GM19099 (cell line): Measurements from ENCODE around the gene CYB5B.

ENCODE experiments used
- POLR2A ChIP-seq: IDR thresholded peaks from 3 replicates; pipeline ENCODE4 v1.6.1; 2011; ENCODE audit warnings: low read depth; ENCODE audit not compliant: insufficient read length; ENCODE audit errors: extremely low read depth

Gene CYB5B

GRCh38 chr16:69465881-69466280 is 41.5 kb downstream of the CYB5B start:
- TF ChIP-seq POLR2A = no peak

DNA sequence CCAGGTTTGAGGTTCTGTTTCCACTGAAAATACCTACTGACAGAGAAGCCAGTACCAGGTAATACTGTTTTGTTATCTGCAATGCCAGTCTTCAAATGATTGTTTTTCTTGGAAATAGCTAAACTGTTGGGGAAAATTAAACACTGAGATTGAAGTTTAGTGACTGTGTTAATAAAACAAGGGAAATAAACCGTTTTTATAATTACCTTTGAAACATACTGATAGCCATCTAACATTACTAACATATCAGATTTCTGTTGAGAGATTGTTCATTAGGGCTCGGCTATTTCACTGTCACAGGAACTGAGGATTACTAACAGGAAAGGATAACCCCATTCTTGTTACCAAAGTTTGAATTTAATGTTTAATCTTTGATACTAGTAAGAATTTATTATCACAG is 42.1 kb downstream of the CYB5B start:
- no peak for TF ChIP-seq POLR2A

DNA sequence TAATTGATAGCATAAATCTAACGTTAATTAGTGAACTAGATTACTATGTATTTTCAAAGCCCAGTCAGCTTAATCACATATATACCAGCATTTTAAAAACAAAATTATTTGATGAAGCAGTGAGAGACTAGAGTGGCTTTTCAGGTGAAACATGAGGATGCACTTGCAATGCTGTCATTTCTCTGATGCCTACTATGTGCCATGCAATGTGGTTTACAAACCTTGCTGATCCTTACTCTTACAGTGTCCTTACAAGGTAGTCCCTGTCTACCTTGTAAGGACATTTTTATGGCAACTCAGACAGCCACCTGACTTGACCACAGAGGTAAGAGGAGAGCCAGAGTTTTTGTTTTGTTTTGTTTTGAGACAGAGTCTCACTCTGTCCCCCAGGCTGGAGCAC is 42.7 kb downstream of the CYB5B start:
- TF ChIP-seq POLR2A = no peak

GRCh38 chr16:69467531-69468204 is 43.2 kb downstream of the CYB5B start:
- no peak for TF ChIP-seq POLR2A

DNA sequence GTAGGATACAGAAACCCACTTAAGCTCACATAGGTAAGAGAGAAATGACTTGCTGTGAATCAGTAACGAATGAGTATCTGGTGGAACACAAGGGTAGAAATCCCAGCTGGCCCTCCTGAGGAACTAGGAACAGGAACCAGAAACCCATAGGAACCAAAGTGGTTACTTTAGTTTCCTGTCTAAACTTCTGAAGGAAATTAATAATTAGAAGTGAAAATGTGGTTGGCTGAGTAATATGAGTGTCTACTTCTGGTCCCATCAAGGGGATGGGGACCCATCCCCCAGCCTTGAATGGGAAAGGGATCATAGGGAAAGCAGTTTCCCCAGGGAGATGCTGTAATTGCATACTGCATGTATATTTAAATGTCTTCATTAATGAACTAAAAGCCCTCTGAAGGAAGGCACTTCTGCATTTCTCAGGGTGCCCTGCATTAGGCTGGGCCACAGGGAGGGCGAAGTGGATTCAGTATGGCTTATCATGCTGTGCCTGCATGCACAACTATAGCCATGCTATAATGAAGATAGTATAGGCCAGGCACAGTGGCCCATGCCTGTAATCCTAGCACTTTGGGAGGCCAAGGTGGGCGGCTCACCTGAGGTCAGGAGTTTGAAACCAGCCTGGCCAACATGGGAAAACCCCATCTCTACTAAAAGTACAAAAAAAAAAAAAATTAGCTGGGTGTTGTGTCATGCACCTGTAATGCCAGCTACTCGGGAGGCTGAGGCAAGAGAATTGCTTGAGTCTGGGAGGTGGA is 45.6 kb downstream of the CYB5B start:
- TF ChIP-seq POLR2A = no peak

DNA sequence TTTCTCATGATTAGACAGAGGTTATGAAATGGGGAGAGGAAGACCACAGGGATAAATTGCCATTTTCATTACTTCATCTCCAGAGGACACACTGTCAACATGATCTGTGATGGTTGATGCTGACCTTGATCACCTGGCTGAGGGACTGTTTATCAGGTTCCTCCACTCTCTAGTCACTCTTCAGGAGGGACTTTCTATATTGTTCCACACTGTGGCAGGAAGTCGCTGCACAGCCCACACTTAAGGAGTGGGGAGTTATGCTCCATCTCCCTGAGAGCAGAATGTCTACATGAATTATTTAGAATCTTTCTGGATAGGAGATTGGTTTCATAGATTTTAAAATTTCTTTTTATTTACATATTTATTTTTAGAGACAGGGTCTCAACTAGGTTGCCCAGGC is 46.7 kb downstream of the CYB5B start:
- TF ChIP-seq POLR2A = no peak

DNA sequence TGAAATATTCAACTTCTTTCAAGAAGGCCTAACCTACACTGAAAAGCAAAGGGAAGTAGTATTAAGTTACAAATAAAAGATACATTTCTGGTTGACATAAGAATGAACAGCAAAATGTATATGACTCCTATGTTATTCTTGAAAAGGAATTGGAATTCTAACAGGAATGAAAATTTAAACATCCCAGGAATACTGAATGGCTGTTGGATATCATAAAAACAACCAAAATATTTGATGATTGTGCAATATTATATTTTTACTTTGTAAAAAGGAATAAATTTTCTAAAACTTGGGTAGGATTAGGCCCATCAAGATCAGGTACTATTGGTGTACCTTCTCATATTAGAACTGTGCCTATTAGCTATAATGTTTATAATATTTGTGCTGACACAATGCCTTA is 50.0 kb downstream of the CYB5B start:
- TF ChIP-seq POLR2A = no peak

GRCh38 chr16:69476920-69477443 is 52.6 kb downstream of the CYB5B start:
- no peak for TF ChIP-seq POLR2A

DNA sequence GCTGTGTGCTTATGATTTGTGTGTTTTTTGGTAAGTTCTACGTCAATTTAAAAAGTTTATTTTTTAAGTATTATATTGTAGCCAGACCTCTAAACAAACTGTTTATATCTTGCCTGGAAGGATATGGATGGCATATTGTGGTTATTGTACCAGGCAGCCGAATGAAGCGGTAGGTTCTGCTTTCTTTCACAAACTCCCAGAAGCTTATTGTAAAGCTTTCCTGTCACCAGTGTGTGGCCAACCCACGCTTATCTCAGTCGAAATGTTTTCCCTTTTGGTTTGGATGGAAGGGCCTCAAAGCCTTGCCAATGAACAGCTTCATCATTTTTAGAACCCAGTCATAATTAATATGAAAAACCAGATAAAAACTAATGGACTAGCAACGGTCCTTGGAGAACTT is 53.1 kb downstream of the CYB5B start:
- no peak for TF ChIP-seq POLR2A

DNA sequence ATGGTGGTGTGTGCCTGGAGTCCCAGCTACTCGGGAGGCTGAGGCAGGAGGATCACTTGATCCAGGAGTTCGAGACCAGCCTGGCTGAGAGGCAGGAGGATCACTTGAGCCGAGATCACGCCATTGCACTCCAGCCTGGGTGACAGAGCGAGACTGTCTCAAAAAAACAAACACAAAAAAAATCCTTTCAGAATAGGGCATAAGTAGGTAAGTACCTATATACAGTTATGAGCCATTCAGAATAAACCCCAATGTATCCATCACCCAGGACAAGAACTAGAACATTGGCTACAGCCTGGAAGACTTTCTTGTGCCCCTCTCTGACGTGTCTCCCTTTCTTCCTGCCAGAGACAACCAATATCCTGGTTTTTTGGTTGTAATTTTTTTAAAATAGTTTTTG is 54.3 kb downstream of the CYB5B start:
- no peak for TF ChIP-seq POLR2A

- no peak for TF ChIP-seq POLR2A
These were observed 55.4 kb downstream of the CYB5B start for GRCh38 chr16:69479775-69480174.

- TF ChIP-seq POLR2A = no peak
These were observed 57.5 kb downstream of the CYB5B start for GRCh38 chr16:69481901-69482341.

DNA sequence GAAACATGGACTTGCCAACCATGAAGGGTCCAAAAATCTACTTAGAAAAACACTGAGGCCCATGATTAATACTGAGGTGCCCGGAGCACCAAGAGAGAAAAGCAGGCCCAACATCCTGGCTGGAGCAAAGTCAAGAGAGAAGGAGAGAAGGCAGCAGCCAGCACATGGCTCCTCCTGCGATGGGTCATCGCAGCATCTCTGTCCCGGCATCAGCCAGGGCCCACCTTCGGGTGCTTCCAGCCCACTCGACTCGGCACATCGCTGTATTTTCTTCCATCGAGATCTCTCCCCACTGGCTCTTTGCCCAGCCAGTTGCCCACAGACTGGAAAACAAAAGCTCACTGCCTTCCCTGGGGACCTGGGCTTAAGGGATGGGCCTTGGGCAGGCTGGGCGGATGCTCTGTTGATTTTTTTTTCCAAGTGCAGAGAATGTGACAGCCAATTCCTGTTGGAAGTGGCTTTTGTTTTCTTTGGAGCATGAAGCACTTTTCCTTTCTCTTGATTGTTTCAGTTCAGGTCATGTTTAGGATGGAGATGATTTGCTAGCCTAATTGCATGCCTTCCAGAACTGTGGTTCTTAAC is 58.1 kb downstream of the CYB5B start:
- TF ChIP-seq POLR2A = no peak

- TF ChIP-seq POLR2A = no peak
These were observed 59.2 kb downstream of the CYB5B start for GRCh38 chr16:69483611-69484010.

DNA sequence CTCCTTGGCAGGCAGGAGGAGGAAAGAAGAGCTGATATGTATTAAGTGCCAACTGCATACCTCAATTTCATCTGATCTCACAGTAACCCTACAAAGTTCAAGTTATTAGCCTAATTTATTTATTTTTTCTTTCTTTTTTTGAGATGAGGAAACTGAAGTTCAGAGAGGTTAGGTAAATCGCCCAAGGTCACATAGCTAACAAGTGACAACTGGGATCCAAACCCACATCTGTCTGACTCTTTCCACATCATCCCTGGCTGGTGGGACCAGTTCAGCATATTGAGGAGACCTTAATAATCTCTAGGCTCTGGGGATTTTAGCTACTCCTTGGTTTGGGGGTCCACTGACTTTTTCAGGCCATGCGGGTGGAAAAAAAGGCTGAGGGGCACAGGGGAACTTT is 60.9 kb downstream of the CYB5B start:
- no peak for TF ChIP-seq POLR2A

DNA sequence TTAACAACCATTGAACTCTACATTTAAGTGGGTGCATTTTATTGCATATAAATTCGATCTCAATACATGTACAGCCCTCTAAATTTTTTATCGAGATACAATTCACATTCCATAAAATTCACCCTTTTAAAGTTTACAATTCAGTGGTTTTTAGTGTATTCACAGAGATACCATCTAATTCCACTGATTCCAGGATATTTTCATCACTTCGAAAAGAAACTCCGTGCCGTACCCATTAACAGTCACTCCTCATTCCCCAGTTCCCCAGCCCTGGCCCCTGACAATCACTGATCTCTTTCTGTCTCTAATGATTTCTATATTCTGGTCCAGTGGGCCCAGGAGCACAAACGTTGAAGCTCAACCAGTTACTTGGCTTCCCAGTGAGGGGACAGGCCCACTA is 61.4 kb downstream of the CYB5B start:
- no peak for TF ChIP-seq POLR2A

- no peak for TF ChIP-seq POLR2A
These were observed 61.9 kb downstream of the CYB5B start for GRCh38 chr16:69486272-69486671.

- TF ChIP-seq POLR2A = no peak
These were observed 62.3 kb downstream of the CYB5B start for GRCh38 chr16:69486724-69487123.
